KMS-11 (cell line): Measurements from ENCODE around the gene SH3BP2.

Experiments
- H2AFZ ChIP-seq: fragments of 200-600 bp; sonication (generic); 2 replicates; pipeline ENCODE4 v1.6.1; 2016; ENCODE audit warnings: antibody characterized with exemption, mixed run types, low read depth
- H3K27ac ChIP-seq: fragments of 200-600 bp; sonication (generic); 2 replicates; pipeline ENCODE4 v1.6.1; 2016; ENCODE audit warnings: mild to moderate bottlenecking, mixed run types
- H3K27me3 ChIP-seq: fragments of 200-600 bp; sonication (generic); 2 replicates; pipeline ENCODE4 v1.6.1; 2017; ENCODE audit warnings: mild to moderate bottlenecking, low read depth, mixed run types, moderate library complexity; ENCODE audit not compliant: insufficient read depth
- H3K36me3 ChIP-seq: fragments of 200-600 bp; sonication (generic); 2 replicates; pipeline ENCODE4 v1.6.1; 2017; ENCODE audit warnings: mild to moderate bottlenecking, mixed run types; ENCODE audit not compliant: insufficient read depth
- H3K4me1 ChIP-seq: fragments of 200-600 bp; sonication (generic); 2 replicates; pipeline ENCODE4 v1.6.1; 2016; ENCODE audit warnings: mild to moderate bottlenecking, low read depth, mixed run types; ENCODE audit not compliant: poor library complexity, severe bottlenecking
- H3K4me2 ChIP-seq: fragments of 200-600 bp; sonication (generic); 2 replicates; pipeline ENCODE4 v1.7.0; 2016; ENCODE audit warnings: mild to moderate bottlenecking, mixed run types
- H3K4me3 ChIP-seq: fragments of 200-600 bp; sonication (generic); IDR thresholded peaks from 2 replicates; pipeline ENCODE4 v1.6.1; 2017; ENCODE audit warnings: low read depth, low read length, mixed read lengths; ENCODE audit not compliant: insufficient read depth
- H3K79me2 ChIP-seq: fragments of 200-600 bp; sonication (generic); 2 replicates; pipeline ENCODE4 v1.6.1; 2016; ENCODE audit warnings: low read depth, mixed run types; ENCODE audit not compliant: insufficient read depth
- H3K9ac ChIP-seq: fragments of 200-600 bp; sonication (generic); 2 replicates; pipeline ENCODE4 v1.6.1; 2016; ENCODE audit warnings: mild to moderate bottlenecking, mixed run types
- H4K20me1 ChIP-seq: fragments of 200-600 bp; sonication (generic); 2 replicates; pipeline ENCODE4 v1.6.1; 2016; ENCODE audit warnings: mild to moderate bottlenecking, mixed run types; ENCODE audit not compliant: insufficient read depth
- CTCF ChIP-seq: fragments of 200-600 bp; sonication (generic); conservative IDR thresholded peaks from 2 replicates; pipeline ENCODE4 v1.6.1; 2017; ENCODE audit warnings: low read depth, mild to moderate bottlenecking, antibody characterized with exemption, low read length, moderate library complexity, mixed read lengths

Gene SH3BP2

GRCh38 chr4:2879026-2879425, 86.1 kb downstream of the SH3BP2 start:
- H3K27ac ChIP-seq, result no peak overlapping the region
- no peak overlapping the region for H3K4me3 ChIP-seq
- no peak overlapping the region for H2AFZ ChIP-seq
- no peak overlapping the region for H3K4me2 ChIP-seq
- no peaks in the 10 kb centered on the region for H3K79me2 ChIP-seq
- no peaks in the 10 kb centered on the region for H3K27me3 ChIP-seq
- H3K36me3 ChIP-seq, result no peaks in the 10 kb centered on the region
- no peaks in the 10 kb centered on the region for H3K4me1 ChIP-seq
- no peaks in the 10 kb centered on the region for H4K20me1 ChIP-seq
- TF ChIP-seq CTCF, result no peak
- H3K9ac ChIP-seq, result no peak overlapping the region

GRCh38 chr4:2881431-2881830, 88.5 kb downstream of the SH3BP2 start:
- no peaks in the 10 kb centered on the region for H4K20me1 ChIP-seq
- no peaks in the 10 kb centered on the region for H3K27me3 ChIP-seq
- H3K27ac ChIP-seq, result no peak overlapping the region
- H2AFZ ChIP-seq, result no peak overlapping the region
- H3K9ac ChIP-seq, result no peak overlapping the region
- no peak overlapping the region for H3K4me2 ChIP-seq
- H3K79me2 ChIP-seq, result no peaks in the 10 kb centered on the region
- H3K4me1 ChIP-seq, result no peaks in the 10 kb centered on the region
- no peaks in the 10 kb centered on the region for H3K36me3 ChIP-seq
- no peak overlapping the region for H3K4me3 ChIP-seq
- no peak for TF ChIP-seq CTCF

GRCh38 chr4:2882341-2882740, 89.5 kb downstream of the SH3BP2 start:
- Histone ChIP-seq H3K4me1 (no peaks in the 10 kb centered on the region), H3K27ac (no peak overlapping the region), H3K36me3 (no peaks in the 10 kb centered on the region), H2AFZ (no peak overlapping the region), H3K27me3 (no peaks in the 10 kb centered on the region), H4K20me1 (no peaks in the 10 kb centered on the region), H3K4me3 (no peak overlapping the region), H3K4me2 (no peak overlapping the region), H3K9ac (no peak overlapping the region), H3K79me2 (no peaks in the 10 kb centered on the region)
- TF ChIP-seq CTCF, result no peak

GRCh38 chr4:2886161-2886560, 93.3 kb downstream of the SH3BP2 start:
- H3K27me3 ChIP-seq, result no peaks in the 10 kb centered on the region
- H2AFZ ChIP-seq, result no peak overlapping the region
- H3K4me1 ChIP-seq, result no peaks in the 10 kb centered on the region
- H3K4me2 ChIP-seq, result no peak overlapping the region
- H3K9ac ChIP-seq, result no peak overlapping the region
- H3K79me2 ChIP-seq, result no peaks in the 10 kb centered on the region
- no peaks in the 10 kb centered on the region for H4K20me1 ChIP-seq
- TF ChIP-seq CTCF, result no peak
- H3K4me3 ChIP-seq, result no peak overlapping the region
- H3K27ac ChIP-seq, result no peak overlapping the region
- H3K36me3 ChIP-seq, result no peaks in the 10 kb centered on the region

GRCh38 chr4:2886622-2887021, 93.7 kb downstream of the SH3BP2 start:
- H3K36me3 ChIP-seq, result no peaks in the 10 kb centered on the region
- no peaks in the 10 kb centered on the region for H3K4me1 ChIP-seq
- no peaks in the 10 kb centered on the region for H4K20me1 ChIP-seq
- H3K79me2 ChIP-seq, result no peaks in the 10 kb centered on the region
- no peak overlapping the region for H3K9ac ChIP-seq
- H3K4me2 ChIP-seq, result no peak overlapping the region
- no peak for TF ChIP-seq CTCF
- H2AFZ ChIP-seq, result no peak overlapping the region
- no peaks in the 10 kb centered on the region for H3K27me3 ChIP-seq
- no peak overlapping the region for H3K4me3 ChIP-seq
- no peak overlapping the region for H3K27ac ChIP-seq
